ENCODE results near the gene KIF26A. TPM values are rescaled to one million over a fixed set of nuclear protein-coding genes. Genes with fewer than 3 reads are reported as not detected.

KIF26A gene
- total RNA-seq, 4 donors from 2014 or later: 3.7 to 5.3 (median 4.5) TPM

GRCh38 chr14:104220215-104221070 is 82.1 kb downstream of the KIF26A start:
- 74% methylated on average over 37 to 39 of the region's 40 CpGs for WGBS, 2 donors
- TF ChIP-seq POLR2A (IDR thresholded peaks at IDR 0.05): no peak
- TF ChIP-seq, protein P1, sequence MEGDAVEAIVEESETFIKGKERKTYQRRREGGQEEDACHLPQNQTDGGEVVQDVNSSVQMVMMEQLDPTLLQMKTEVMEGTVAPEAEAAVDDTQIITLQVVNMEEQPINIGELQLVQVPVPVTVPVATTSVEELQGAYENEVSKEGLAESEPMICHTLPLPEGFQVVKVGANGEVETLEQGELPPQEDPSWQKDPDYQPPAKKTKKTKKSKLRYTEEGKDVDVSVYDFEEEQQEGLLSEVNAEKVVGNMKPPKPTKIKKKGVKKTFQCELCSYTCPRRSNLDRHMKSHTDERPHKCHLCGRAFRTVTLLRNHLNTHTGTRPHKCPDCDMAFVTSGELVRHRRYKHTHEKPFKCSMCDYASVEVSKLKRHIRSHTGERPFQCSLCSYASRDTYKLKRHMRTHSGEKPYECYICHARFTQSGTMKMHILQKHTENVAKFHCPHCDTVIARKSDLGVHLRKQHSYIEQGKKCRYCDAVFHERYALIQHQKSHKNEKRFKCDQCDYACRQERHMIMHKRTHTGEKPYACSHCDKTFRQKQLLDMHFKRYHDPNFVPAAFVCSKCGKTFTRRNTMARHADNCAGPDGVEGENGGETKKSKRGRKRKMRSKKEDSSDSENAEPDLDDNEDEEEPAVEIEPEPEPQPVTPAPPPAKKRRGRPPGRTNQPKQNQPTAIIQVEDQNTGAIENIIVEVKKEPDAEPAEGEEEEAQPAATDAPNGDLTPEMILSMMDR (IDR thresholded peaks at IDR 0.05): no peak
- intact Hi-C loops (cut with DNase I; ENCODE audit: low total_unique reads): no loop called here
- H3K4me3 ChIP-seq (ENCODE audit: low read depth, poor library complexity, severe bottlenecking): no peak overlapping the region
- DNase-seq (ENCODE audit: low spot score in 2 of 2): no peak

- no peak for DNase-seq (ENCODE audit: low spot score in 2 of 2)
- 56 to 67% methylated on average over 13 to 14 of the region's 14 CpGs for WGBS, 2 donors
- no peak overlapping the region for H3K4me3 ChIP-seq (ENCODE audit: low read depth, poor library complexity, severe bottlenecking)
- TF ChIP-seq POLR2A (IDR thresholded peaks at IDR 0.05): no peak
- TF ChIP-seq, protein P1 (IDR thresholded peaks at IDR 0.05): no peak
- intact Hi-C loops (cut with DNase I; ENCODE audit: low total_unique reads): no loop called here
Observed at GRCh38 chr14:104221071-104221625, 82.8 kb downstream of the KIF26A start.

DNA sequence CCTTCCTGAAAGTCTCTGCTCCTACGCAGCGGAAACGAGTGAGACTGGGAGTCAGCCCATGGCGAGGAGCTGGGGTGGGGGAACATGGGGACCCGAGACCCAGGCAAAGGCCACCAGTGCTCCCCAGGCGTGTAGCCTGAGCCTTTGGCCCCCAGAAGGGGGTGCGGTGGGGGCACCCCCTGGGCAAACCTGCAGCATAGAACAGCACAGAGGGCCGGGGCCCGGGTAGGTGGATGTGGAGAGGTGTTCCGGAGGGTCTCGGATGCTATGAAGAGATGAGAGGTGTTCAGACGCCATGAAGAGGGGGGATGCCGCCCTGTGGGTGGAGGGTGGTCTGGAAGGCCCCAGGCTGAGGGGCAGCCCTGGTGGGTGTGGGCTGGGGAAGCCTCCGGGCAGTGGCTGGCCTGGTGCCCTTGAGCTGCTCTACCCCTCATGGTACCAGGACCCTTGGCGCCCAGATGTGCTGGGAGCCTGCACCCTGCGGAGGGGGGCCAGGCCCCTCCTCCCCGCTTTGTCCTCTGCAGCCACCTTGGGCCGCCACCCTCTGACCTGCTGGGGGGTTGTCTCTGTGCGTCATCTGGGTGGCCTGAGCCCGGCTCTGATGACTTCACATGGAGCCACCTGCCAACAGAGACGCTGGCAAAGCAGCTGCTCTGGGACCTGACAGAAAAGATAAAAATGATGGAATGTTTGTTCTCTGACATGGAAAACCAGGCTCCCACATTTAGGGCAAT is 83.4 kb downstream of the KIF26A start:
- intact Hi-C loops (cut with DNase I; ENCODE audit: low total_unique reads): no loop called here
- no peak overlapping the region for H3K4me3 ChIP-seq (ENCODE audit: low read depth, poor library complexity, severe bottlenecking)
- no peak for DNase-seq (ENCODE audit: low spot score in 2 of 2)
- WGBS, 2 donors: 81 to 93% methylated on average over 17 to 21 of the region's 21 CpGs
- TF ChIP-seq, protein P1 (IDR thresholded peaks at IDR 0.05): no peak
- no peak for TF ChIP-seq POLR2A (IDR thresholded peaks at IDR 0.05)

- 83 to 89% methylated on average over 11 of the region's 11 CpGs for WGBS, 2 donors
- intact Hi-C loops (cut with DNase I; ENCODE audit: low total_unique reads): no loop called here
- no peak for DNase-seq (ENCODE audit: low spot score in 2 of 2)
- no peak overlapping the region for H3K4me3 ChIP-seq (ENCODE audit: low read depth, poor library complexity, severe bottlenecking)
- TF ChIP-seq, protein P1 (IDR thresholded peaks at IDR 0.05): no peak
- no peak for TF ChIP-seq POLR2A (IDR thresholded peaks at IDR 0.05)
Observed at GRCh38 chr14:104222396-104223036, 84.1 kb downstream of the KIF26A start.

- intact Hi-C loops (cut with DNase I; ENCODE audit: low total_unique reads): no loop called here
- WGBS, 2 donors: 28 to 30% methylated on average over 25 to 33 of the region's 41 CpGs
- no peak for DNase-seq (ENCODE audit: low spot score in 2 of 2)
- TF ChIP-seq, protein P1 (IDR thresholded peaks at IDR 0.05): no peak
- no peak for TF ChIP-seq POLR2A (IDR thresholded peaks at IDR 0.05)
- no peak overlapping the region for H3K4me3 ChIP-seq (ENCODE audit: low read depth, poor library complexity, severe bottlenecking)
Observed at GRCh38 chr14:104223101-104224041, 85.0 kb downstream of the KIF26A start.

Measured in lower leg skin (tissue), 4 donors.